ENCODE data around the gene ALK.
A peak's percentile ranks its signal among the peaks of the same experiment; 100 is the strongest.

Gene ALK

GRCh38 chr2:29207352-29208148 is 713.8 kb downstream of the ALK start:
- peak; percentile 6 for DNase-seq

- DNase-seq: no peak
Measured at GRCh38 chr2:29206941-29207340, 714.4 kb downstream of the ALK start.

GRCh38 chr2:29202819-29203495 is 718.4 kb downstream of the ALK start:
- DNase-seq: no peak

GRCh38 chr2:29201979-29202378 is 719.4 kb downstream of the ALK start:
- DNase-seq: no peak

- DNase-seq: peak; percentile 80
Measured at GRCh38 chr2:29196792-29197788, 724.3 kb downstream of the ALK start.

GRCh38 chr2:29195796-29196195 is 725.6 kb downstream of the ALK start:
- DNase-seq: no peak

GRCh38 chr2:29193681-29194080 is 727.7 kb downstream of the ALK start:
- DNase-seq: no peak

GRCh38 chr2:29193111-29193510 is 728.3 kb downstream of the ALK start:
- DNase-seq: no peak

- DNase-seq: no peak
Measured at GRCh38 chr2:29192526-29192925, 728.9 kb downstream of the ALK start.

GRCh38 chr2:29191817-29192216 is 729.6 kb downstream of the ALK start:
- DNase-seq: no peak

GRCh38 chr2:29189052-29189451 is 732.3 kb downstream of the ALK start:
- no peak for DNase-seq

GRCh38 chr2:29187926-29188325 is 733.5 kb downstream of the ALK start:
- DNase-seq: no peak

- no peak for DNase-seq
Measured at GRCh38 chr2:29186817-29187216, 734.6 kb downstream of the ALK start.

- DNase-seq: no peak
Measured at GRCh38 chr2:29184531-29184930, 736.9 kb downstream of the ALK start.

GRCh38 chr2:29182920-29183319 is 738.5 kb downstream of the ALK start:
- no peak for DNase-seq

- DNase-seq: no peak
Measured at GRCh38 chr2:29182334-29182733, 739.1 kb downstream of the ALK start.

- DNase-seq: no peak
Measured at GRCh38 chr2:29175338-29175737, 746.0 kb downstream of the ALK start.

GRCh38 chr2:29174937-29175336 is 746.4 kb downstream of the ALK start:
- DNase-seq: peak; percentile 10

GRCh38 chr2:29166242-29167039 is 754.9 kb downstream of the ALK start:
- DNase-seq: no peak

- DNase-seq: peak; percentile 71
Measured at GRCh38 chr2:29165362-29166241, 755.8 kb downstream of the ALK start.

Data from NCI-H2171 treated with DMSO at 0.1 percent for 48 hours (cell line).